ENCODE results near the gene DBR1. TPM values are rescaled to one million over a fixed set of nuclear protein-coding genes. Genes with fewer than 3 reads are reported as not detected.

DBR1 gene
- total and polyA plus RNA-seq, 2 donors from 2014 or later = 8.5 to 18.9 TPM

DNA sequence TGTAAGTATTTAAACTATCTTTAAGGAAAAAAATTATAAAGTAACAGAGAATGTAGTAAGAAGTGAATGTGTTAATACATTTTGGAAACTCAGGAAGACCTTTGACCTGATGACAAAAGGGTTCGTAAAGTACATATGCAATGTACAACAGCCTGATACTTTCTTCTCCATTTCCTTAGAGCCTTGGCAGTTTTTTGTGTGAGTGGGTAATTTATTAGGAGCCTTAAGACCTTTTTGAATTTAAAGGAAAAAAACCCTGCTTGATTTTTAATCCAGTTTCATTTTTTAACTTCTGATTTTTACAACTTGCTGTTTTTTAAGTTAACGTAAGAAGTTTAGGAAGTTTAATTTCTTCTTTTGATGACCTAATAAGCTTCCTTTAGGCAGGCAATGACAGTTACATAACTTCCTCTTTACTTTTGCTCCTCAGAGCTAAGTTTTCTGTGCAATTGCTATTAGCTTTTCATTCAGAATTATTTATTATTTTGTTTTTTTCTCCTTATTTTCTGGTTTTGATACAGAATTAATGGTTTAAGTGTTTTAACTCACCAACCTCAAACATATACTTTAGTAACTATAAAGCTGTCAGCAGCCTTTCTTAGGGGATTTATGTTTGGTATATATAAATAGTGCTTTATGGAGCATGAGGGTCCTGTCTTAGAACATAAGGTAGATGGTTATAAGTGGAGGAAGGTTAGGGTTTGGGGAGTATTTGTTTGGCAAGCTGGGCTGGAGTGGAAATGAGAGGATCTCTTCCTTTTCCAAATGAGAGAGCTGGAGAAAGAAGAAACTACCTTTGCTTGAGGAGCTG, 47.6 kb upstream of the DBR1 start:
- DNase-seq = peak in 3 of 5 donors; percentile 14 to 76 (median 50)
- intact Hi-C loops (cut with DNase I) = no loop called here

DNA sequence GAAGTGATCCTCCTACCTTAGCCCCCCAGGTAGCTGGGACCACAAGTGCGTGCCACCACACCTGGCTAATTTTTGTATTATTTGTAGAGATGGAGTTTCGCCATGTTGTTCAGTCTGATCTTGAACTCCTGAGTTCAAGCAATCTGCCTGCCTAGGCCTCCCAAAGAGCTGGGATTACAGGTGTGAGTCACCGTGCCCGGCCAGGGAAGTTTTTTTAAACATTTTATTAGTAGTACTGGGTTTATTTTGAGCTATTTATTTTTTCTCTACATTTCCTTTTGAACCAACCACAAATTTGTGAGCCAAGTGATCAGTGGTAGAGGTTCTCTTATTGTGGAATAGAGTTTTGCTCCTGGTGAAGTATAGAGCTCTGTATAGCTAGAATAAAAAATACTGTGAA, 46.1 kb upstream of the DBR1 start:
- no peaks in the 10 kb centered on the region for H3K9me3 ChIP-seq (ENCODE audit: control insufficient read depth in 2 of 3, insufficient read depth in 1 of 3, low read length in 3 of 3)
- intact Hi-C loops (cut with DNase I) = no loop called here
- TF ChIP-seq, protein P1, sequence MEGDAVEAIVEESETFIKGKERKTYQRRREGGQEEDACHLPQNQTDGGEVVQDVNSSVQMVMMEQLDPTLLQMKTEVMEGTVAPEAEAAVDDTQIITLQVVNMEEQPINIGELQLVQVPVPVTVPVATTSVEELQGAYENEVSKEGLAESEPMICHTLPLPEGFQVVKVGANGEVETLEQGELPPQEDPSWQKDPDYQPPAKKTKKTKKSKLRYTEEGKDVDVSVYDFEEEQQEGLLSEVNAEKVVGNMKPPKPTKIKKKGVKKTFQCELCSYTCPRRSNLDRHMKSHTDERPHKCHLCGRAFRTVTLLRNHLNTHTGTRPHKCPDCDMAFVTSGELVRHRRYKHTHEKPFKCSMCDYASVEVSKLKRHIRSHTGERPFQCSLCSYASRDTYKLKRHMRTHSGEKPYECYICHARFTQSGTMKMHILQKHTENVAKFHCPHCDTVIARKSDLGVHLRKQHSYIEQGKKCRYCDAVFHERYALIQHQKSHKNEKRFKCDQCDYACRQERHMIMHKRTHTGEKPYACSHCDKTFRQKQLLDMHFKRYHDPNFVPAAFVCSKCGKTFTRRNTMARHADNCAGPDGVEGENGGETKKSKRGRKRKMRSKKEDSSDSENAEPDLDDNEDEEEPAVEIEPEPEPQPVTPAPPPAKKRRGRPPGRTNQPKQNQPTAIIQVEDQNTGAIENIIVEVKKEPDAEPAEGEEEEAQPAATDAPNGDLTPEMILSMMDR (IDR thresholded peaks at IDR 0.05; ENCODE audit: borderline replicate concordance, extremely low read depth, insufficient read depth) = no peak
- H3K4me1 ChIP-seq (ENCODE audit: control insufficient read depth in 2 of 3, insufficient read depth in 2 of 3, low read depth in 1 of 3, low read length in 3 of 3) = no peaks in the 10 kb centered on the region
- FAIRE-seq (no peak), DNase-seq (no peak)
- H3K27ac ChIP-seq (ENCODE audit: low read depth in 2 of 2, low read length in 2 of 2) = no peak overlapping the region
- peaks cover 7 to 18% (median 12%) of the 10 kb centered on the region in 3 donors for H3K36me3 ChIP-seq (ENCODE audit: control insufficient read depth in 2 of 3, insufficient read depth in 3 of 3, low read length in 3 of 3)
- no peak overlapping the region for H3K4me3 ChIP-seq (ENCODE audit: low read length in 3 of 3)
- no peaks in the 10 kb centered on the region for H3K27me3 ChIP-seq (ENCODE audit: control insufficient read depth, insufficient read depth, low read length)
- no peak overlapping the region for H3K9ac ChIP-seq (ENCODE audit: low read length in 3 of 3)

More for the DNA sequence above, 47.6 kb upstream of the DBR1 start:
- no peak for FAIRE-seq
- no peak overlapping the region for H3K4me3 ChIP-seq (ENCODE audit: low read length in 3 of 3)
- H3K27me3 ChIP-seq (ENCODE audit: control insufficient read depth, insufficient read depth, low read length) = no peaks in the 10 kb centered on the region
- H3K4me1 ChIP-seq (ENCODE audit: control insufficient read depth in 2 of 3, insufficient read depth in 2 of 3, low read depth in 1 of 3, low read length in 3 of 3) = no peaks in the 10 kb centered on the region
- no peak overlapping the region for H3K9ac ChIP-seq (ENCODE audit: low read length in 3 of 3)
- no peak overlapping the region for H3K27ac ChIP-seq (ENCODE audit: low read depth in 2 of 2, low read length in 2 of 2)
- H3K9me3 ChIP-seq (ENCODE audit: control insufficient read depth in 2 of 3, insufficient read depth in 1 of 3, low read length in 3 of 3) = no peaks in the 10 kb centered on the region
- H3K36me3 ChIP-seq (ENCODE audit: control insufficient read depth in 2 of 3, insufficient read depth in 3 of 3, low read length in 3 of 3) = peaks cover 7 to 18% (median 17%) of the 10 kb centered on the region in 3 donors
- TF ChIP-seq, protein P1 (IDR thresholded peaks at IDR 0.05; ENCODE audit: borderline replicate concordance, extremely low read depth, insufficient read depth) = no peak

DNA sequence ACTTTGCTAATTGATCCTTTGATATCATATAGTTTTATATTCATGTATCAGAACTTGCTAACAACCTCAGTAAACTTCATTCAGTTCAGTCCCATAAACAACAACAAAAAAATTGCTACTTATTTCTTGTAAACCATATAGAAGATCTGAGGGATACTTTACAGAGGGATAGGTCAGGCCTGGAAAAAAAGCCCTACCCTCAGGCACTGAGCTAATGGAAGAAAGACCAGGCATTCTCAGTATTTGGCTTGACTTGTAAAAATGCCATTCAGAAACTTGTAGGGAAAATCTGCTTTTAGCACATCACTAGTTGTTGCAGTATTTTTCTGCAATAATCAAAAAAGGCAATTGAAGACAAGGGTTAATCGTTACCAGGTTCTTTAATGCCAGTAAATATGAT, 45.5 kb upstream of the DBR1 start:
- H3K9ac ChIP-seq (ENCODE audit: low read length in 3 of 3) = no peak overlapping the region
- H3K27ac ChIP-seq (ENCODE audit: low read depth in 2 of 2, low read length in 2 of 2) = no peak overlapping the region
- H3K4me1 ChIP-seq (ENCODE audit: control insufficient read depth in 2 of 3, insufficient read depth in 2 of 3, low read depth in 1 of 3, low read length in 3 of 3) = no peaks in the 10 kb centered on the region
- no peak for FAIRE-seq
- H3K27me3 ChIP-seq (ENCODE audit: control insufficient read depth, insufficient read depth, low read length) = no peaks in the 10 kb centered on the region
- no peak overlapping the region for H3K4me3 ChIP-seq (ENCODE audit: low read length in 3 of 3)
- H3K36me3 ChIP-seq (ENCODE audit: control insufficient read depth in 2 of 3, insufficient read depth in 3 of 3, low read length in 3 of 3) = peaks cover 2 to 13% (median 12%) of the 10 kb centered on the region in 3 donors
- TF ChIP-seq, protein P1 (IDR thresholded peaks at IDR 0.05; ENCODE audit: borderline replicate concordance, extremely low read depth, insufficient read depth) = no peak
- intact Hi-C loops (cut with DNase I) = no loop called here
- DNase-seq = no peak
- no peaks in the 10 kb centered on the region for H3K9me3 ChIP-seq (ENCODE audit: control insufficient read depth in 2 of 3, insufficient read depth in 1 of 3, low read length in 3 of 3)
